ENCODE results near the gene NHEJ1. TPM values are rescaled to one million over a fixed set of nuclear protein-coding genes. Genes with fewer than 3 reads are reported as not detected.

NHEJ1 gene
- total and polyA plus RNA-seq, 5 experiments from 2014 or later: 16.6 to 29.1 (median 20.1) TPM

DNA sequence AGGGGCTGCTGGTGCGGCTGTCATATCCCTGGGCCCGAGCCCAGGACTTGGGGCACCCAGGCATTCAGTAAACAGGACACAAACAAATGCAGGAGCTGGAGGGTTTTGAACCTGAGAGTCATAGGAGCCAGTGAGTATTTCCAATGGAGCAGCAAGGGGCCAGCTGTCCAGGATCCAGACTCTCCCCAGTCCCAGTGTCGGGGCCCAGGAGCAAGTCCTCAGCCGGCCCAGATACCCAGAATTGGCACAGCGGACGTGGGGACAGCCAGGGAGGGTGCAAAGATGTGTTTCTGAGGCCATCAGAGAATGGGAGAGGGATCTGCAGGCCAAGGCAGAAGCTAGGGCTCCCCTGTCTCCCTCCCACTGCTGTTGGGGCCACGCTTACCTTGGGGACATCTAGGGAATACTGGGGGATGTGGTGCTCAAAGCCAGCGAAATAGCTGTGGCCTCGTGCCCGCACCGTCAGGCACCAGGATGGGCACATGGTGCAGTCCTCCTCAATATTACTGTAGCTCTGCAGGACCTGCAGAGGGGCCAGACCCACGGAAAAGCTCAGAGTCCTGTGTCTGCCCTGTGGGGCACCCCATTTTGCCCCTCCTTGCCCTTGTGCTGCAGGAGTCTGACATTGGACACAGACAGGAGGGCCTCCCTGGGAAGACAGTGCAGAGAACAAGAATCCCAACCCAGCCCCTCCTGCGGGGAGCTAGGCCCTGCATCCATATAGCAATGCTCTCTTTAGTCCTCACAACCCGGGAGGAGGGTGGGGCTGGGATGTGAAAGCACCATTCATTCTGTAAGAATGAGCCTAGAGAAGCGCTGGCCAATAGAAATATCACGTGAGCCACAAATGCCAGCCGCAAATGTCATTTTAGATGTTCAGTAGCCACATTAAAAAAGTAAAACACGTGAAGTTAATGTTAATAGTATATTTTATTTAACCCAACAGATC is 134.7 kb downstream of the NHEJ1 start:
- Mint-ChIP-seq H3K4me1 (peaks cover 0 to 5% (median under 1%) of the 10 kb centered on the region in 4 donors), H3K27ac (no peak overlapping the region), H3K4me3 (no peak overlapping the region), H3K36me3 (no peaks in the 10 kb centered on the region), H3K27me3 (peaks cover 2 to 28% (median 12%) of the 10 kb centered on the region in 5 donors), H3K9me3 (no peaks in the 10 kb centered on the region)
- ATAC-seq: no peak
- DNase-seq: no peak
- POLR2A ChIA-PET: no interaction called here

Small RNA genes lying within 50 kb of the gene (microRNA-seq; reads per million reads assigned to microRNA genes)
- gene MIR3131 (ENCODE audit: borderline microRNAs expressed): not detected

Other genes starting within 250 kb of the NHEJ1 start
- gene CDK5R2, start 201.1 kb downstream of the NHEJ1 start, total RNA-seq: not detected
- not detected for gene CDK5R2, start 201.1 kb downstream of the NHEJ1 start, polyA plus RNA-seq
- not detected for gene FEV, start 175.6 kb downstream of the NHEJ1 start, total RNA-seq
- gene FEV, start 175.6 kb downstream of the NHEJ1 start, polyA plus RNA-seq: not detected
- gene CRYBA2, start 167.4 kb downstream of the NHEJ1 start, total RNA-seq: not detected
- gene CRYBA2, start 167.4 kb downstream of the NHEJ1 start, polyA plus RNA-seq: not detected
- gene CFAP65, start 119.3 kb downstream of the NHEJ1 start, total RNA-seq: not detected
- gene CFAP65, start 119.3 kb downstream of the NHEJ1 start, polyA plus RNA-seq: under 1 TPM in 1 of 3 donors, not detected in 2; 0.23 TPM
- gene IHH, start 99.9 kb downstream of the NHEJ1 start, total RNA-seq: not detected
- gene IHH, start 99.9 kb downstream of the NHEJ1 start, polyA plus RNA-seq: not detected
- 1 to 10 TPM; 2.7 to 3.3 TPM for gene SLC23A3, start 9.2 kb upstream of the NHEJ1 start, total RNA-seq
- not detected for gene SLC23A3, start 9.2 kb upstream of the NHEJ1 start, polyA plus RNA-seq
- 10 to 100 TPM; 59.1 to 64.1 TPM for gene CNPPD1, start 16.1 kb upstream of the NHEJ1 start, total RNA-seq
- gene CNPPD1, start 16.1 kb upstream of the NHEJ1 start, polyA plus RNA-seq: 10 to 100 TPM; 45.8 to 59.8 (median 50.4) TPM
- 100 to 1,000 TPM; 110 to 113 TPM for gene RETREG2, start 17.5 kb upstream of the NHEJ1 start, total RNA-seq
- gene RETREG2, start 17.5 kb upstream of the NHEJ1 start, polyA plus RNA-seq: 10 to 100 TPM; 52.0 to 64.3 (median 57.6) TPM
- gene ZFAND2B, start 46.0 kb upstream of the NHEJ1 start, total RNA-seq: 10 to 100 TPM; 69.6 to 81.9 TPM
- 10 to 100 TPM; 78.1 to 85.1 (median 78.1) TPM for gene ZFAND2B, start 46.0 kb upstream of the NHEJ1 start, polyA plus RNA-seq
- gene ABCB6, start 58.1 kb upstream of the NHEJ1 start, total RNA-seq: 10 to 100 TPM; 12.3 to 12.9 TPM
- 1 to 10 TPM; 1.6 to 4.9 (median 1.8) TPM for gene ABCB6, start 58.1 kb upstream of the NHEJ1 start, polyA plus RNA-seq
- 10 to 100 TPM; 52.6 to 53.5 TPM for gene ATG9A, start 68.8 kb upstream of the NHEJ1 start, total RNA-seq
- gene ATG9A, start 68.8 kb upstream of the NHEJ1 start, polyA plus RNA-seq: 10 to 100 TPM; 17.7 to 27.9 (median 20.5) TPM
- 100 to 1,000 TPM; 263 to 278 TPM for gene ANKZF1, start 69.0 kb upstream of the NHEJ1 start, total RNA-seq
- 10 to 100 TPM; 23.8 to 46.2 (median 25.9) TPM for gene ANKZF1, start 69.0 kb upstream of the NHEJ1 start, polyA plus RNA-seq
- gene GLB1L, start 84.6 kb upstream of the NHEJ1 start, total RNA-seq: 1 to 10 TPM; 1.8 to 2.7 TPM
- 1 to 10 TPM in 2 of 3 donors, under 1 TPM in 1; 0.62 to 1.8 (median 1.7) TPM for gene GLB1L, start 84.6 kb upstream of the NHEJ1 start, polyA plus RNA-seq
- gene STK16, start 84.7 kb upstream of the NHEJ1 start, total RNA-seq: 10 to 100 TPM; 22.4 to 22.6 TPM
- gene STK16, start 84.7 kb upstream of the NHEJ1 start, polyA plus RNA-seq: 10 to 100 TPM; 21.6 to 25.8 (median 23.7) TPM
- gene TUBA4B, start 92.4 kb upstream of the NHEJ1 start, total RNA-seq: not detected
- not detected for gene TUBA4B, start 92.4 kb upstream of the NHEJ1 start, polyA plus RNA-seq
- 100 to 1,000 TPM; 143 to 144 TPM for gene TUBA4A, start 93.1 kb upstream of the NHEJ1 start, total RNA-seq
- 100 to 1,000 TPM; 107 to 275 (median 122) TPM for gene TUBA4A, start 93.1 kb upstream of the NHEJ1 start, polyA plus RNA-seq
- gene DNAJB2, start 118.6 kb upstream of the NHEJ1 start, total RNA-seq: 100 to 1,000 TPM; 102 to 105 TPM
- gene DNAJB2, start 118.6 kb upstream of the NHEJ1 start, polyA plus RNA-seq: 1 to 10 TPM; 5.0 to 6.6 (median 5.9) TPM
- not detected for gene PTPRN, start 148.6 kb upstream of the NHEJ1 start, total RNA-seq
- gene PTPRN, start 148.6 kb upstream of the NHEJ1 start, polyA plus RNA-seq: under 1 TPM in 2 of 3 donors, not detected in 1; 0.27 to 0.31 TPM
- gene RESP18, start 171.9 kb upstream of the NHEJ1 start, total RNA-seq: not detected
- gene RESP18, start 171.9 kb upstream of the NHEJ1 start, polyA plus RNA-seq: not detected
- 10 to 100 TPM; 81.9 to 89.1 TPM for gene DNPEP, start 227.1 kb upstream of the NHEJ1 start, total RNA-seq
- gene DNPEP, start 227.1 kb upstream of the NHEJ1 start, polyA plus RNA-seq: 10 to 100 TPM; 51.2 to 62.6 (median 53.1) TPM

Data from naive thymus-derived CD8-positive, alpha-beta T cell (primary cell).